ENCODE data around the gene TDRD12.

DNA sequence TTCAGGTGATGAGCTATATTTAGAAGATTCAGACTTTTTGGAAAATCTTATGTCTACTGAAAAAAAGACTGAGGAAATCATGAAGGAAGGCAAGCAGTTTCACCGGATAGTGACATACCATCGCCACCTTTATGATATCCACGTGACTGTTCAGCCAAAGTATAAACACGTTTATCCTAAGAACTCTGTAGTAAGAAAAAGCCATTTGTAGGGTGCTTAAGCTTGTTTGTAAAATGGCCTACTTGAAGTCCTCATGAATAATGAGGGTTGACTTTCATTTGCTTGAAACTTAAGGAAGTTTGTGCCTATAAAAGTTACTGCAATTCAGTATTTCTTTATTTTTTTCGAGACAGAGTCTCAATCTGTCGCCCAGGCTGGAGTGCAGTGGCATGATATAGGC lies 7.8 kb upstream of the TDRD12 start:
- TF ChIP-seq, protein P1, sequence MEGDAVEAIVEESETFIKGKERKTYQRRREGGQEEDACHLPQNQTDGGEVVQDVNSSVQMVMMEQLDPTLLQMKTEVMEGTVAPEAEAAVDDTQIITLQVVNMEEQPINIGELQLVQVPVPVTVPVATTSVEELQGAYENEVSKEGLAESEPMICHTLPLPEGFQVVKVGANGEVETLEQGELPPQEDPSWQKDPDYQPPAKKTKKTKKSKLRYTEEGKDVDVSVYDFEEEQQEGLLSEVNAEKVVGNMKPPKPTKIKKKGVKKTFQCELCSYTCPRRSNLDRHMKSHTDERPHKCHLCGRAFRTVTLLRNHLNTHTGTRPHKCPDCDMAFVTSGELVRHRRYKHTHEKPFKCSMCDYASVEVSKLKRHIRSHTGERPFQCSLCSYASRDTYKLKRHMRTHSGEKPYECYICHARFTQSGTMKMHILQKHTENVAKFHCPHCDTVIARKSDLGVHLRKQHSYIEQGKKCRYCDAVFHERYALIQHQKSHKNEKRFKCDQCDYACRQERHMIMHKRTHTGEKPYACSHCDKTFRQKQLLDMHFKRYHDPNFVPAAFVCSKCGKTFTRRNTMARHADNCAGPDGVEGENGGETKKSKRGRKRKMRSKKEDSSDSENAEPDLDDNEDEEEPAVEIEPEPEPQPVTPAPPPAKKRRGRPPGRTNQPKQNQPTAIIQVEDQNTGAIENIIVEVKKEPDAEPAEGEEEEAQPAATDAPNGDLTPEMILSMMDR (IDR thresholded peaks at IDR 0.05): no peak
- TF ChIP-seq EZH2 (IDR thresholded peaks at IDR 0.05): no peak
